Effector CD8-positive, alpha-beta T cell (primary cell): ENCODE measurements around the gene UNC13D.
"Not testable (repeated sequence)": the region's sequence is repeated elsewhere in the genome, so short reads cannot be mapped to it uniquely, and the experiment has no call there.

ENCODE experiments used
- DNase-seq: peaks from one replicate; lab custom pipeline; 2025; lab: John Stamatoyannopoulos, UW

Gene UNC13D

GRCh38 chr17:75799402-75799801, 44.8 kb downstream of the UNC13D start:
- no peak for DNase-seq

- no peak for DNase-seq
Observed at GRCh38 chr17:75795820-75796607, 48.2 kb downstream of the UNC13D start.

GRCh38 chr17:75793460-75793859, 50.7 kb downstream of the UNC13D start:
- no peak for DNase-seq

- DNase-seq = no peak
Observed at GRCh38 chr17:75791254-75791653, 53.0 kb downstream of the UNC13D start.

- DNase-seq = peak; percentile 96
Observed at GRCh38 chr17:75785016-75785890, 59.0 kb downstream of the UNC13D start.

- DNase-seq = peak; percentile 96
Observed at GRCh38 chr17:75784473-75785015, 59.7 kb downstream of the UNC13D start, which contains the start of gene UNK. Gene UNK, plus strand, starts transcription at chr17:75784806. Its CDS starts 75 bp downstream, at chr17:75784881.

- no peak for DNase-seq
Observed at GRCh38 chr17:75783803-75784472, 60.3 kb downstream of the UNC13D start.

GRCh38 chr17:75783069-75783783, 61.0 kb downstream of the UNC13D start:
- no peak for DNase-seq

GRCh38 chr17:75779987-75780889, 64.0 kb downstream of the UNC13D start:
- DNase-seq = no peak

- DNase-seq = peak; percentile 91
Observed at GRCh38 chr17:75779250-75779986, 64.8 kb downstream of the UNC13D start.

GRCh38 chr17:75778861-75779249, 65.3 kb downstream of the UNC13D start:
- DNase-seq = peak; percentile 67

GRCh38 chr17:75778066-75778860, 65.9 kb downstream of the UNC13D start:
- DNase-seq = not testable (repeated sequence)

GRCh38 chr17:75777296-75777922, 66.8 kb downstream of the UNC13D start:
- DNase-seq = no peak
